Loucy (cell line): Measurements from ENCODE around the gene INPP5F.
"Not testable (repeated sequence)": the region's sequence is repeated elsewhere in the genome, so short reads cannot be mapped to it uniquely, and the experiment has no call there.

ENCODE experiments used
- H2AFZ ChIP-seq: fragments of 200-600 bp; sonication (generic); 2 replicates; pipeline ENCODE4 v1.6.0; 2016; ENCODE audit warnings: antibody characterized with exemption, mild to moderate bottlenecking, low read length, moderate library complexity
- H3F3A ChIP-seq: fragments of 200-600 bp; 2 replicates; pipeline ENCODE4 v1.6.0; 2016; ENCODE audit warnings: antibody characterized with exemption, low read depth, mild to moderate bottlenecking
- H3K27me3 ChIP-seq: fragments of 200-600 bp; sonication (generic); 2 replicates; pipeline ENCODE4 v1.6.1; 2014; ENCODE audit warnings: low read length, mild to moderate bottlenecking; ENCODE audit not compliant: insufficient read depth, poor library complexity, severe bottlenecking
- H3K36me3 ChIP-seq: fragments of 200-600 bp; sonication (generic); 2 replicates; pipeline ENCODE4 v1.6.1; 2016; ENCODE audit warnings: low read length; ENCODE audit not compliant: insufficient read depth
- H3K4me1 ChIP-seq: fragments of 200-600 bp; sonication (generic); 2 replicates; pipeline ENCODE4 v1.5.1; 2014; ENCODE audit warnings: low read length, mild to moderate bottlenecking; ENCODE audit not compliant: insufficient read depth, poor library complexity, severe bottlenecking
- H3K4me2 ChIP-seq: fragments of 200-600 bp; sonication (generic); 2 replicates; pipeline ENCODE4 v1.6.0; 2014; ENCODE audit warnings: antibody characterized with exemption, low read length, low read depth, mild to moderate bottlenecking; ENCODE audit not compliant: poor library complexity, severe bottlenecking
- H3K4me3 ChIP-seq: fragments of 200-600 bp; sonication (generic); 2 replicates; pipeline ENCODE4 v1.5.1; 2014; ENCODE audit warnings: low read length, mild to moderate bottlenecking, mixed read lengths; ENCODE audit not compliant: poor library complexity, severe bottlenecking
- H3K79me2 ChIP-seq: fragments of 200-600 bp; sonication (generic); 2 replicates; pipeline ENCODE4 v1.6.1; 2014; ENCODE audit warnings: low read length; ENCODE audit not compliant: insufficient read depth
- H3K9ac ChIP-seq: fragments of 200-600 bp; sonication (generic); 2 replicates; pipeline ENCODE4 v1.6.0; 2014; ENCODE audit warnings: mild to moderate bottlenecking, low read depth, low read length, moderate library complexity; ENCODE audit not compliant: poor library complexity, severe bottlenecking
- H3K9me2 ChIP-seq: fragments of 200-600 bp; sonication (generic); replicated peaks from 2 replicates; pipeline ENCODE4 v1.6.1; 2016; ENCODE audit warnings: low read depth, low read length, mixed read lengths
- H3K9me3 ChIP-seq: fragments of 200-600 bp; sonication (generic); 2 replicates; pipeline ENCODE4 v1.6.1; 2014; ENCODE audit warnings: mild to moderate bottlenecking, antibody characterized with exemption, low read length, low read depth; ENCODE audit not compliant: insufficient read depth
- H4K20me1 ChIP-seq: fragments of 200-600 bp; sonication (generic); 2 replicates; pipeline ENCODE4 v1.6.0; 2014; ENCODE audit warnings: antibody characterized with exemption, low read length, mild to moderate bottlenecking; ENCODE audit not compliant: insufficient read depth, poor library complexity, severe bottlenecking
- CTCF ChIP-seq: fragments of 200-600 bp; sonication (generic); conservative IDR thresholded peaks from 2 replicates; pipeline ENCODE4 v1.5.1; 2014; ENCODE audit warnings: mild to moderate bottlenecking, antibody characterized with exemption, low read length
- EZH2phosphoT487 ChIP-seq: fragments of 200-600 bp; IDR thresholded peaks from 2 replicates; pipeline ENCODE4 v1.6.1; 2018; ENCODE audit warnings: antibody characterized with exemption, mild to moderate bottlenecking, moderate library complexity, borderline replicate concordance

INPP5F gene

GRCh38 chr10:119867317-119867716 is 141.5 kb downstream of the INPP5F start:
- no peak for TF ChIP-seq CTCF
- no peak for TF ChIP-seq EZH2phosphoT487
- peaks cover 28% of the 10 kb centered on the region for H3K4me1 ChIP-seq
- H3K4me2 ChIP-seq: peak overlapping the region; percentile 91

DNA sequence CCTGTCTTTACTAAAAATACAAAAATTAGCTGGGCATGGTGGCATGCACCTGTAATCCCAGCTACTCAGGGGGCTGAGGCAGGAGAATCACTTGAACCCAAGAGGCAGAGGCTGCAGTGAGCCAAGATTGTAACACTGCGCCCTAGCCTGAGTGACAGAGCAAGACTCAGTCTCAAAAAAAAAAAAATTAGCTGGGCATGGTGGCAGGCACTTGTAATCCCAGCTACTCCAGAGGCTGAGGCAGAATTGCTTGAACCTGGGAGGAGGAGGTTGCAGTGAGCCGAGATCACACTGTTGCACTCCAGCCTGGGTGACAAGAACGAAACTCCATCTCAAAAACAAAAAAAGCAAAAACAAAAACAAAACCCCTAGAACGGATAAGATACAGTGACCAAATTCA is 143.5 kb downstream of the INPP5F start:
- not testable (repeated sequence) for H3K9me3 ChIP-seq, H3K9me2 ChIP-seq, H3K27me3 ChIP-seq, H3F3A ChIP-seq, H2AFZ ChIP-seq, H3K36me3 ChIP-seq
- peaks cover 63% of the 10 kb centered on the region for H4K20me1 ChIP-seq
- H3K79me2 ChIP-seq: peaks cover 87% of the 10 kb centered on the region
- peaks cover 40% of the 10 kb centered on the region for H3K4me1 ChIP-seq
- H3K4me2 ChIP-seq: peak overlapping the region; percentile 91
- H3K4me3 ChIP-seq: peak overlapping the region; percentile 97
- H3K9ac ChIP-seq: peak overlapping the region; percentile 86

More at GRCh38 chr10:119867317-119867716, 141.5 kb downstream of the INPP5F start:
- H3K9ac ChIP-seq: no peak overlapping the region
- no peaks in the 10 kb centered on the region for H3K27me3 ChIP-seq
- H3K36me3 ChIP-seq: no peaks in the 10 kb centered on the region; the same call in 1 of the 2 replicates
- peaks cover 74% of the 10 kb centered on the region for H4K20me1 ChIP-seq
- H3K9me3 ChIP-seq: peaks cover 5% of the 10 kb centered on the region; the same call in 1 of the 2 replicates
- H3K79me2 ChIP-seq: peaks cover 100% of the 10 kb centered on the region
- H3K9me2 ChIP-seq: no peaks in the 10 kb centered on the region
- H3K4me3 ChIP-seq: peak overlapping the region; percentile 58
- H2AFZ ChIP-seq: no peak overlapping the region
- H3F3A ChIP-seq: no peaks in the 10 kb centered on the region

GRCh38 chr10:119871881-119872609 is 146.2 kb downstream of the INPP5F start:
- H3K4me3 ChIP-seq: peak overlapping the region; percentile 97
- TF ChIP-seq EZH2phosphoT487: no peak
- peaks cover 61% of the 10 kb centered on the region for H3K79me2 ChIP-seq
- no peaks in the 10 kb centered on the region for H3K9me3 ChIP-seq
- no peaks in the 10 kb centered on the region for H3K36me3 ChIP-seq
- H3K4me1 ChIP-seq: peaks cover 40% of the 10 kb centered on the region
- H2AFZ ChIP-seq: 0 out of 2 replicates have a peak overlapping the region, but pooled peaks have one; percentile 39
- peak overlapping the region; percentile 86 for H3K9ac ChIP-seq
- no peaks in the 10 kb centered on the region for H3K27me3 ChIP-seq
- no peaks in the 10 kb centered on the region for H3F3A ChIP-seq
- H3K9me2 ChIP-seq: no peaks in the 10 kb centered on the region
- H4K20me1 ChIP-seq: peaks cover 45% of the 10 kb centered on the region
- H3K4me2 ChIP-seq: peak overlapping the region; percentile 91

DNA sequence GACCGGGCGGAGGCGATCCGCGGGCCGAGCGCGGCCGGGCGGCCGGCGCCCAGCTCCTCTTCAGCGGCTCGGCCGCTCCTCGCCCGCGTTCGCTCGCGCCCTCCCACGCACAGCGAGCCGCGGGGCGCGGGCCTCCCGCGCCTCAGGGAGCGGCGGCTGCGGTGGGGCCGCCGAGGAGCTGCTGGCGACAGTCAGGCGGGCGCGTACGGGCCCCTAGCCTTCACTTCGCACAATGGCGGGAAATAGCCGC is 146.7 kb downstream of the INPP5F start, which contains the start of gene MCMBP:
MCMBP (minus strand) TSS at position 234 of the 250 bp plus-strand sequence. CDS start 259 bp downstream, outside the sequence.
- no peaks in the 10 kb centered on the region for H3K27me3 ChIP-seq
- H3K36me3 ChIP-seq: no peaks in the 10 kb centered on the region
- peaks cover 37% of the 10 kb centered on the region for H3K4me1 ChIP-seq
- no peaks in the 10 kb centered on the region for H3K9me2 ChIP-seq
- no peaks in the 10 kb centered on the region for H3K9me3 ChIP-seq
- H3K9ac ChIP-seq: peak within 1 kb of the TSS; percentile 86
- H4K20me1 ChIP-seq: peaks cover 40% of the 10 kb centered on the region
- peak within 1 kb of the TSS; percentile 97 for H3K4me3 ChIP-seq
- H3K79me2 ChIP-seq: peaks cover 56% of the 10 kb centered on the region
- TF ChIP-seq CTCF (no peak), EZH2phosphoT487 (no peak)
- peak within 1 kb of the TSS; percentile 100 for H2AFZ ChIP-seq
- peak within 1 kb of the TSS; percentile 91 for H3K4me2 ChIP-seq
- H3F3A ChIP-seq: no peaks in the 10 kb centered on the region
